ENCODE results near the gene CLGN. TPM values are rescaled to one million over a fixed set of nuclear protein-coding genes. Genes with fewer than 3 reads are reported as not detected.

Gene CLGN
- total and polyA plus RNA-seq, 2 of the 4 experiments (the other 2 are of a cell fraction): 0.36 to 0.75 TPM

GRCh38 chr4:140353786-140354185, 73.7 kb downstream of the CLGN start:
- no peak overlapping the region for H3K27ac ChIP-seq (ENCODE audit: insufficient read depth, low read length)
- H3K4ac ChIP-seq (ENCODE audit: low read depth, low read length): no peak overlapping the region
- H3K9me3 ChIP-seq (ENCODE audit: control insufficient read depth, insufficient read depth, low read length): no peaks in the 10 kb centered on the region
- H2BK120ac ChIP-seq (ENCODE audit: low read depth, low read length): no peak overlapping the region
- no peak overlapping the region for H3K4me3 ChIP-seq (ENCODE audit: insufficient read depth, low read depth, low read length)
- no peak overlapping the region for H4K91ac ChIP-seq (ENCODE audit: insufficient read depth, low read depth, low read length)
- ChIA-PET POLR2A (ENCODE audit: unreplicated experiment) (no interaction called here), CTCF (no interaction called here)
- intact Hi-C loops (cut with micrococcal nuclease): no loop called here
- H3K4me2 ChIP-seq (ENCODE audit: low read depth, low read length): no peak overlapping the region
- peaks cover 2% of the 10 kb centered on the region; the same call in 1 of the 2 replicates for H3K9me1 ChIP-seq (ENCODE audit: insufficient read depth, low read length)
- dilution Hi-C loops (cut with HindIII; ENCODE audit: low sequenced_read_pairs, unreplicated experiment): no loop called here
- no peak overlapping the region for H3K9ac ChIP-seq (ENCODE audit: low read depth, low read length)
- TF ChIP-seq FOS (IDR thresholded peaks at IDR 0.05; ENCODE audit: low read depth, low read length) (no peak), RCOR1 (IDR thresholded peaks at IDR 0.05; ENCODE audit: insufficient replicate concordance, low read length) (no peak), RFX5 (IDR thresholded peaks at IDR 0.05; ENCODE audit: low read depth, low read length) (no peak), MXI1 (IDR thresholded peaks at IDR 0.05; ENCODE audit: borderline replicate concordance, low read depth, low read length) (no peak), CHD1 (IDR thresholded peaks at IDR 0.05; ENCODE audit: low read depth, low read length) (no peak), RAD21 (IDR thresholded peaks at IDR 0.05; ENCODE audit: low read length) (no peak), USF2 (IDR thresholded peaks at IDR 0.05; ENCODE audit: low read depth, low read length) (no peak), CEBPB (IDR thresholded peaks at IDR 0.05; ENCODE audit: low read depth, low read length) (no peak), MAZ (IDR thresholded peaks at IDR 0.05; ENCODE audit: borderline replicate concordance, low read depth, low read length) (no peak), MAFK (IDR thresholded peaks at IDR 0.05; ENCODE audit: low read depth, low read length) (no peak), NFE2L2 (IDR thresholded peaks at IDR 0.05; ENCODE audit: low read depth, low read length) (no peak), SMC3 (IDR thresholded peaks at IDR 0.05; ENCODE audit: low read depth, low read length) (no peak), POLR2A (IDR thresholded peaks at IDR 0.05; ENCODE audit: low read depth, low read length) (no peak), ELK1 (IDR thresholded peaks at IDR 0.05; ENCODE audit: borderline replicate concordance, low read depth, low read length) (no peak)
- TF ChIP-seq, protein P1, sequence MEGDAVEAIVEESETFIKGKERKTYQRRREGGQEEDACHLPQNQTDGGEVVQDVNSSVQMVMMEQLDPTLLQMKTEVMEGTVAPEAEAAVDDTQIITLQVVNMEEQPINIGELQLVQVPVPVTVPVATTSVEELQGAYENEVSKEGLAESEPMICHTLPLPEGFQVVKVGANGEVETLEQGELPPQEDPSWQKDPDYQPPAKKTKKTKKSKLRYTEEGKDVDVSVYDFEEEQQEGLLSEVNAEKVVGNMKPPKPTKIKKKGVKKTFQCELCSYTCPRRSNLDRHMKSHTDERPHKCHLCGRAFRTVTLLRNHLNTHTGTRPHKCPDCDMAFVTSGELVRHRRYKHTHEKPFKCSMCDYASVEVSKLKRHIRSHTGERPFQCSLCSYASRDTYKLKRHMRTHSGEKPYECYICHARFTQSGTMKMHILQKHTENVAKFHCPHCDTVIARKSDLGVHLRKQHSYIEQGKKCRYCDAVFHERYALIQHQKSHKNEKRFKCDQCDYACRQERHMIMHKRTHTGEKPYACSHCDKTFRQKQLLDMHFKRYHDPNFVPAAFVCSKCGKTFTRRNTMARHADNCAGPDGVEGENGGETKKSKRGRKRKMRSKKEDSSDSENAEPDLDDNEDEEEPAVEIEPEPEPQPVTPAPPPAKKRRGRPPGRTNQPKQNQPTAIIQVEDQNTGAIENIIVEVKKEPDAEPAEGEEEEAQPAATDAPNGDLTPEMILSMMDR (conservative IDR thresholded peaks at IDR 0.05; ENCODE audit: low read depth, low read length): no peak
- no CpG with 5 or more reads among the region's 6 CpGs for WGBS, 2 experiments (ENCODE audit: extremely low coverage in 2 of 2, insufficient read length in 1 of 2)
- no peaks in the 10 kb centered on the region; the same call in 1 of the 2 replicates for H3K4me1 ChIP-seq (ENCODE audit: control insufficient read depth, insufficient read depth, low read length)
- no peak overlapping the region for H3K23ac ChIP-seq (ENCODE audit: low read depth, low read length)
- peaks cover 21% of the 10 kb centered on the region for H3K27me3 ChIP-seq (ENCODE audit: control insufficient read depth, insufficient read depth, low read length)
- no peak overlapping the region for H2AFZ ChIP-seq (replicated peaks; ENCODE audit: low read length, poor library complexity)
- H3K14ac ChIP-seq (replicated peaks; ENCODE audit: low read depth, low read length): no peak overlapping the region
- no peak overlapping the region for H2BK5ac ChIP-seq (ENCODE audit: low read depth, low read length, poor library complexity, severe bottlenecking)
- ATAC-seq (ENCODE audit: low read depth) (no peak), DNase-seq (no peak)
- H3K36me3 ChIP-seq (ENCODE audit: control insufficient read depth, insufficient read depth, low read length): no peaks in the 10 kb centered on the region
- no peak overlapping the region for H4K5ac ChIP-seq (ENCODE audit: low read depth, low read length)
- in situ Hi-C loops (cut with MboI; ENCODE audit: low sequenced_read_pairs): loop anchor here (10.0 to 25.0 kb wide), 3 partner anchors 339 to 784 kb away; partner anchors contain the start of gene RNF150
- no peak overlapping the region for H3K56ac ChIP-seq (ENCODE audit: extremely low read depth, insufficient read depth, low read length)
- BruUV-seq (replicated peaks): no TSS peak
- no peak overlapping the region for H3K18ac ChIP-seq (ENCODE audit: low read depth, low read length)
- H2BK15ac ChIP-seq (ENCODE audit: low read depth, low read length): no peak overlapping the region
- no peak overlapping the region for H4K8ac ChIP-seq (ENCODE audit: low read depth in 2 of 2, low read length in 2 of 2)
- no peaks in the 10 kb centered on the region for H4K20me1 ChIP-seq (ENCODE audit: insufficient read depth, low read length)
- H2BK20ac ChIP-seq (ENCODE audit: low read depth, low read length): no peak overlapping the region
- H2AK5ac ChIP-seq (ENCODE audit: low read depth, low read length): no peak overlapping the region
- peak overlapping the region; percentile 23 for H2AK9ac ChIP-seq (replicated peaks; ENCODE audit: low read depth, low read length, poor library complexity)
- H3K79me1 ChIP-seq (ENCODE audit: low read depth in 1 of 2, low read length in 2 of 2): no peaks in the 10 kb centered on the region

All from IMR-90 (cell line).